PC-9 (cell line): ENCODE results near the gene TGFB2. TPM values are rescaled to one million over a fixed set of nuclear protein-coding genes. Genes with fewer than 3 reads are reported as not detected.

ENCODE experiments used
- BruUV-seq: library from RNA; stranded (reverse); fragments of 400-500 nt; replicated peaks from 2 replicates; lab custom pipeline; 2021; lab: Mats Ljungman, UMichigan
- CTCF ChIA-PET: fragments of 300-600 bp; sonication (Branson Sonifier 250); formaldehyde crosslinking; loops from one replicate; lab custom pipeline; 2022; ENCODE audit warnings: antibody characterized with exemption; lab: Charles Lee
- POLR2A ChIA-PET: fragments of 300-600 bp; sonication (Branson Sonifier 250); formaldehyde crosslinking; loops from one replicate; lab custom pipeline; 2022; ENCODE audit warnings: antibody characterized with exemption; ENCODE audit not compliant: unreplicated experiment; lab: Charles Lee
- DNase-seq, 2 experiments: peaks; one replicate each; pipeline versions ENCODE4 v3.0.0 to v3.0.0-alpha.2; 2015 to 2022; ENCODE audit warnings: mixed read lengths in 1 of 2
- H2AFZ ChIP-seq: fragments of 200-600 bp; sonication (generic); 2 replicates; pipeline ENCODE4 v1.8.1; 2017; ENCODE audit warnings: antibody characterized with exemption
- H3F3A ChIP-seq: fragments of 200-600 bp; sonication (generic); 2 replicates; pipeline ENCODE4 v1.8.1; 2017; ENCODE audit warnings: antibody characterized with exemption, mild to moderate bottlenecking, low read depth; ENCODE audit not compliant: insufficient read depth
- H3K27ac ChIP-seq: fragments of 200-600 bp; sonication (generic); 2 replicates; pipeline ENCODE4 v1.6.1; 2016; ENCODE audit warnings: mixed run types
- H3K27me3 ChIP-seq: fragments of 200-600 bp; sonication (generic); 2 replicates; pipeline ENCODE4 v1.6.1; 2016; ENCODE audit warnings: low read depth, mixed run types; ENCODE audit not compliant: insufficient read depth
- H3K36me3 ChIP-seq: fragments of 200-600 bp; sonication (generic); 2 replicates; pipeline ENCODE4 v1.6.1; 2016; ENCODE audit warnings: low read depth, mixed run types
- H3K4me1 ChIP-seq: fragments of 200-600 bp; sonication (generic); replicated peaks from 2 replicates; pipeline ENCODE4 v1.6.1; 2016; ENCODE audit warnings: mixed run types; ENCODE audit not compliant: insufficient read depth
- H3K4me2 ChIP-seq: fragments of 200-600 bp; sonication (generic); 2 replicates; pipeline ENCODE4 v1.6.1; 2017; ENCODE audit warnings: mixed run types
- H3K4me3 ChIP-seq: fragments of 200-600 bp; sonication (generic); 2 replicates; pipeline ENCODE4 v1.6.1; 2016; ENCODE audit warnings: mixed run types
- H3K79me2 ChIP-seq: fragments of 200-600 bp; sonication (generic); 2 replicates; pipeline ENCODE4 v1.6.1; 2017; ENCODE audit warnings: low read depth, mixed run types
- H3K9me2 ChIP-seq: fragments of 200-600 bp; sonication (generic); 2 replicates; pipeline ENCODE4 v1.8.1; 2017; ENCODE audit warnings: mild to moderate bottlenecking; ENCODE audit not compliant: insufficient read depth
- H3K9me3 ChIP-seq: fragments of 200-600 bp; sonication (generic); 2 replicates; pipeline ENCODE4 v1.8.1; 2016; ENCODE audit warnings: low read depth; ENCODE audit not compliant: insufficient read depth
- H4K20me1 ChIP-seq: fragments of 200-600 bp; sonication (generic); 2 replicates; pipeline ENCODE4 v1.8.1; 2017; ENCODE audit not compliant: insufficient read depth
- EZH2 ChIP-seq: fragments of 200-600 bp; sonication (generic); IDR thresholded peaks from 2 replicates; pipeline ENCODE4 v1.8.0; 2017; ENCODE audit warnings: antibody characterized with exemption, low read depth
- intact Hi-C: fragments of 100-400 bp; cut with micrococcal nuclease; formaldehyde crosslinking; loops from one replicate; pipeline ENCODE4 v1.10.0; 2022; ENCODE audit not compliant: unreplicated experiment
- total RNA-seq: library from RNA; stranded (reverse); gene quantifications from 2 replicates; pipeline ENCODE4 v1.2.3, GENCODE V29; 2021
- TF ChIP-seq, protein P1 (sequence below): fragments of 200-600 bp; sonication (generic); conservative IDR thresholded peaks from 2 replicates; pipeline ENCODE4 v1.6.1; 2017; ENCODE audit warnings: mixed run types, antibody characterized with exemption, mild to moderate bottlenecking, moderate library complexity

The TGFB2 gene
- total RNA-seq, 1 experiment from 2014 or later: 74.3 TPM

DNA sequence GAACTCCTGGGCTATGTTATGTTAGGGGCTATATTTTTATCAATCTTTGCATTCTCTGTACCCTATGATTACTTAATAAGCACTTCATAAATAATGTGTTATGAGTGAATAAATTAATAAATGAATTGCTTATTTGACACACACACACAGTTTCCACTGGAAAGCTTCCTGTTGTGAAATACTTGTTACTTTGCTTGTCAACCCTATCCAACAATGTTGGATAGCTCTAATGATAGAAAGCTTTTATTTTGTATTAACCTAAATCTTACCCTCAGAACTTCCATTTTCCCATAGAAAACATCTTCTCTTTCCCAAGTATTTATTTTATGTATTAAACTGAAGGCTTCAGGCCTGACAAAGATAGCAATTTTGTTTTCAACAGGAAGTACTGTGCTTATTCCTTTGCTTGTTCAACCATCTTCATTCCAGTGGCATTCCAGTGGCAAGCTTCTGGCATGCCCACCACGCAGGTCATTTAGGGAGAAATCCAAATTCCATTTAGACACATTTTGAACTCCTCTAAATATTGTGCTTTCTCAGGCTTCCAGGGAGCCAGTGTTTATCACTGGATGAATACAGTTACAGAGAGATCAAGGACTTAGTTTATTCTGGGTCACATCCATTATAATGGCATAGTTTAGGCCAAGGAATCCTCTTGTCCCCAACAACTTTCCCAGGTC is 134.4 kb downstream of the TGFB2 start:
- Histone ChIP-seq H3K9me3 (peaks cover 29% of the 10 kb centered on the region), H4K20me1 (no peaks in the 10 kb centered on the region), H2AFZ (no peak overlapping the region), H3K4me1 (peaks cover 36% of the 10 kb centered on the region), H3K36me3 (no peaks in the 10 kb centered on the region), H3F3A (peaks cover 21% of the 10 kb centered on the region; the same call in 1 of the 2 replicates), H3K27ac (peak overlapping the region; percentile 77), H3K27me3 (no peaks in the 10 kb centered on the region), H3K4me2 (no peak overlapping the region; the same call in 1 of the 2 replicates), H3K79me2 (no peaks in the 10 kb centered on the region), H3K4me3 (no peak overlapping the region), H3K9me2 (no peaks in the 10 kb centered on the region)
- intact Hi-C loops: loop anchor here (1.0 kb wide), 3 partner anchors 17 to 227 kb away; no protein-coding TSS in a partner anchor
- no peak for TF ChIP-seq EZH2
- TF ChIP-seq, protein P1, sequence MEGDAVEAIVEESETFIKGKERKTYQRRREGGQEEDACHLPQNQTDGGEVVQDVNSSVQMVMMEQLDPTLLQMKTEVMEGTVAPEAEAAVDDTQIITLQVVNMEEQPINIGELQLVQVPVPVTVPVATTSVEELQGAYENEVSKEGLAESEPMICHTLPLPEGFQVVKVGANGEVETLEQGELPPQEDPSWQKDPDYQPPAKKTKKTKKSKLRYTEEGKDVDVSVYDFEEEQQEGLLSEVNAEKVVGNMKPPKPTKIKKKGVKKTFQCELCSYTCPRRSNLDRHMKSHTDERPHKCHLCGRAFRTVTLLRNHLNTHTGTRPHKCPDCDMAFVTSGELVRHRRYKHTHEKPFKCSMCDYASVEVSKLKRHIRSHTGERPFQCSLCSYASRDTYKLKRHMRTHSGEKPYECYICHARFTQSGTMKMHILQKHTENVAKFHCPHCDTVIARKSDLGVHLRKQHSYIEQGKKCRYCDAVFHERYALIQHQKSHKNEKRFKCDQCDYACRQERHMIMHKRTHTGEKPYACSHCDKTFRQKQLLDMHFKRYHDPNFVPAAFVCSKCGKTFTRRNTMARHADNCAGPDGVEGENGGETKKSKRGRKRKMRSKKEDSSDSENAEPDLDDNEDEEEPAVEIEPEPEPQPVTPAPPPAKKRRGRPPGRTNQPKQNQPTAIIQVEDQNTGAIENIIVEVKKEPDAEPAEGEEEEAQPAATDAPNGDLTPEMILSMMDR: no peak
- ChIA-PET POLR2A (interaction anchor here (0.5 to 1.2 kb wide), 4 partner anchors 20 to 134 kb away, joined by 3 to 16 read pairs (median 6); no protein-coding TSS in a partner anchor), CTCF (interaction anchor here (1.1 kb wide), 1 partner anchor 8 kb away, joined by 3 read pairs; no protein-coding TSS in a partner anchor)
- peak; percentile 40 to 41 for DNase-seq
- TSS peak; percentile 74 for BruUV-seq

DNA sequence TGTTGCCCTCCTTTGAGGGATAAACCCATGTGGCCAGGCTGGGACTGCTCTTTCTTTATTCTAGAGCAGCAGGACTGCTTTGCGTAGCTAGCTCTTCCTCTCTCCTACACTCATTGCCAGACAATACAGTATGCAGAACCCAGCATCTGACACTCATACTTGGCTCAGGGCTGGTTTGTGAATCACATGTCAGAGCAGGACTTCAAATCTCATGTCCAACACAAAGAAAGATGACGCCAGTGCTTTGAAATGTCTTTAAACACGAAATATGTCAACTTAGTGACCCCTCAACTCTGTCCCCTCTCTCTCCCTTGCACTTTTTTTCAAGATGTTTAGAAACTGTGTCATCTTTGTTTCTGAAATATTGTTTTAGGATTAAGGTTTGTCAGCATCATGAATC is 135.0 kb downstream of the TGFB2 start:
- ChIA-PET CTCF (no interaction called here), POLR2A (interaction anchor here (0.7 to 1.0 kb wide), 2 partner anchors 20 to 135 kb away, joined by 3 to 4 read pairs; partner anchors contain the start of gene TGFB2)
- no peaks in the 10 kb centered on the region for H3K36me3 ChIP-seq
- BruUV-seq: TSS peak; percentile 21
- no peaks in the 10 kb centered on the region for H3K9me2 ChIP-seq
- H3K27ac ChIP-seq: peak overlapping the region; percentile 77
- H3K4me1 ChIP-seq: peaks cover 41% of the 10 kb centered on the region
- no peak overlapping the region for H3K4me3 ChIP-seq
- DNase-seq: no peak
- H3K9me3 ChIP-seq: peaks cover 32% of the 10 kb centered on the region
- no peaks in the 10 kb centered on the region for H3K27me3 ChIP-seq
- no peaks in the 10 kb centered on the region for H3K79me2 ChIP-seq
- TF ChIP-seq, protein P1: no peak
- no peak for TF ChIP-seq EZH2
- H4K20me1 ChIP-seq: no peaks in the 10 kb centered on the region
- H3F3A ChIP-seq: peaks cover 24% of the 10 kb centered on the region; the same call in 1 of the 2 replicates
- intact Hi-C loops: loop anchor here (1.0 kb wide), 3 partner anchors 16 to 226 kb away; no protein-coding TSS in a partner anchor
- H3K4me2 ChIP-seq: no peak overlapping the region
- H2AFZ ChIP-seq: no peak overlapping the region

DNA sequence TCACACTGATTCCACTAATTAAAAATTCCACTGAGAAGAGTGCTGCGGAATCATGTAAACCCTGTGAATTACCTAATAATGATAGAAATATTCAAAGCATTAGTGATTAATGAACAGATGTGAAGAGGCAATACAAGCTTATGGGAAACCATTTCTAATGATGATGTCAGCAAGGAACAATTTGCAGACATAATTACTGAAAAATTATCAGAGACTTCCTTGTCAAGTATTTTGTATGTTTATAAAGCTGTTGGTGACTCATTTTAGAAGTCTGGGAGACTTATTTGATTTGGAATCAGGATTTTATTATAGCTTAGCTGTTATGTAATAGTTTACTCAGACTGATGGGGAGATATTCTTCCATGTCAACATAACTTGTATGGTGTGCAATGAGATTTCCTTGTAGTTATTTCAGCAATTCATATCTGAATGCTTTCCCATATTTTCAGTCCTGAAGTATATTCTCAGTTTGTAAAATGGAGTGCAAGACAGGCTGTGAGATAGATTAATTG is 135.5 kb downstream of the TGFB2 start:
- TF ChIP-seq, protein P1: no peak
- ChIA-PET POLR2A (interaction anchor here (0.6 to 1.0 kb wide), 4 partner anchors 9 to 264 kb away, joined by 3 to 4 read pairs (median 3); partner anchors contain the start of gene TGFB2), CTCF (no interaction called here)
- H3K4me2 ChIP-seq: peak overlapping the region; percentile 4; the same call in 1 of the 2 replicates
- peak in 1 of 2 experiments; percentile 99 for DNase-seq
- no peaks in the 10 kb centered on the region for H4K20me1 ChIP-seq
- H3K4me1 ChIP-seq: peaks cover 46% of the 10 kb centered on the region
- H3K27ac ChIP-seq: peak overlapping the region; percentile 77
- H2AFZ ChIP-seq: no peak overlapping the region
- peaks cover 27% of the 10 kb centered on the region; the same call in 1 of the 2 replicates for H3F3A ChIP-seq
- no TSS peak for BruUV-seq
- no peak overlapping the region for H3K4me3 ChIP-seq
- H3K9me3 ChIP-seq: peaks cover 32% of the 10 kb centered on the region
- no peaks in the 10 kb centered on the region for H3K79me2 ChIP-seq
- H3K27me3 ChIP-seq: no peaks in the 10 kb centered on the region
- no peaks in the 10 kb centered on the region for H3K9me2 ChIP-seq
- intact Hi-C loops: loop anchor here (1.0 kb wide), 3 partner anchors 16 to 226 kb away; no protein-coding TSS in a partner anchor
- H3K36me3 ChIP-seq: no peaks in the 10 kb centered on the region
